GM18858 (cell line): Measurements from ENCODE around the gene ARHGEF4.
"Not testable (repeated sequence)": the region's sequence is repeated elsewhere in the genome, so short reads cannot be mapped to it uniquely, and the experiment has no call there.

Experiments used
- ATAC-seq: cut with Tn5 transposase; IDR thresholded peaks from one replicate; pipeline ENCODE4 v1.9.1; 2021; ENCODE audit not compliant: unreplicated experiment

ARHGEF4 gene

DNA sequence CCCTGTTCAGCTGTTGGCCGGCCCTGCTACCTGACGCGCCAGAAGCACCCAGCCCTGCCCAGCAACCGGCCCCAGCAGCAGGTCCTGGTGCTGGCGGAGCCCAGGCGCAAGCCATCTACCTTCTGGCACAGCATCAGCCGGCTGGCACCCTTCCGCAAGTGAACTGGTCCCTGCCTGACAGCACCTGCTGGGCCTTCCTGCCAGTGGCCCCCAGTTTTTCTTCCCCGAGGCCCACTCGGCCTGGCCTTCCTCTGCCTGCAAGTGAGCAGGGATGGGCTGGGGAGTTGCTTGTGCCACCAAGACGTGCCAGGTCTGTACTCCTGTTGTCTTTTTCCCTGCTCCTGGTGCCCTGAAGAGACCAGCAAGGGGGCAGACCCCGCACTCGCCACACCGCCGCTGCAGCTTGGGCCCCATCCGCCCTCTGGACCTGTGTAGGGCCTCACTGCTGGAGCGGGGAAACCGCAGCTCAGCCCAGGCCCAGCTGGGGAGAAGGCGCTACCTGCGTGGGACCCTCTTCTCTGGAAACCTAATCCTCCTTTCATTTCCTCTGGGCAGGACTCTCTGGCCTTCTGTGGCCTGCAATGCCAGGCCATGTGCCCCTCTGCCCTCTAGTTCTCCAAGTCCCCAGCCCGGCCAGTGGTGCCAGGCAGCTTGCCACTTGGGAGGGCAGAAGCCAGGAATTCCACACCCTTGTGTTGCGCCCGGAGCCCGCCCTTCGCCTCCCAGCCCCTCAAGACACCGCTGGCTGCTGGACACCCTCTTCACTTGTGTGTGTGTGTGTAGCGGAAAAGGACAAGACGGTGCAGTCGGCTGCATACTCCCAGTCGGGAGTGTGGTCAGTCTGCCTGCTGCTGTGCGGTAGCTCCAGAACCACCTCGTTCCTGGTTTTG, 209.6 kb downstream of the ARHGEF4 start:
- no peak for ATAC-seq

DNA sequence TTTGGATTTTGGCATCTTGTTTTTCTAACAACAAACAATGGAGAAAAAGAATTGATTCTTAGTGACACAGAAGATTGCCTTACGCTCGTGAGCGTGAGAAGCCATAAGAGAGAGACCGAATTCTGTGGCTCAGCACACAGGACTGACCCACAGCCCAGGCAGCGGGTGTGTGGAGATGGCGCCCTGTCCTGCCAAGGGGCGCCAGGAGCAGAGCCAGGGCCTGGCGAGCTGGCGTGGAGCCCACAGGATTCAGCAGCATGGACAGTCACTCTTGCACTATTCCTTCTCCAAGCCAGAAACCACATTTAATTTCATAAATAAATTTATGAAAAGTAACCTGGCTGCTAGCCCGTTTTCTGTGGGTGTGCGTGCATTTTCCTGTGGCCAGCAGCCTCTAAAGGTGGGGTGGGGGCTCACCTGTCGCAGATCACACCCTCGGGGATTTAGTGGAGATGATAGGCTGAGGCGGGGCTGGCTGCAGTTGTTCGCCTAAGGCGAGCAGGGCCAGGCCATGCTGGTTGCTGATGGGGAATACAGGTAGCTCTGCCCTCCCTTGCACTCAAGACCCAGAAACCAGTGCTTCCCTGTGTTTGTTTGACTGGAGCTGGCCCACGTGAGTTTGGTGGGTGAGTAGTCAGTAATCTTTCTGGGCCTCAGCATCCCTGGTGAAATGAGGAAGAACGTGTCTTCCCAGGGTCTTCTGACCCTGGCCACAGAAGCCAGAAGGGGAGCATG, 210.4 kb downstream of the ARHGEF4 start:
- ATAC-seq = no peak

DNA sequence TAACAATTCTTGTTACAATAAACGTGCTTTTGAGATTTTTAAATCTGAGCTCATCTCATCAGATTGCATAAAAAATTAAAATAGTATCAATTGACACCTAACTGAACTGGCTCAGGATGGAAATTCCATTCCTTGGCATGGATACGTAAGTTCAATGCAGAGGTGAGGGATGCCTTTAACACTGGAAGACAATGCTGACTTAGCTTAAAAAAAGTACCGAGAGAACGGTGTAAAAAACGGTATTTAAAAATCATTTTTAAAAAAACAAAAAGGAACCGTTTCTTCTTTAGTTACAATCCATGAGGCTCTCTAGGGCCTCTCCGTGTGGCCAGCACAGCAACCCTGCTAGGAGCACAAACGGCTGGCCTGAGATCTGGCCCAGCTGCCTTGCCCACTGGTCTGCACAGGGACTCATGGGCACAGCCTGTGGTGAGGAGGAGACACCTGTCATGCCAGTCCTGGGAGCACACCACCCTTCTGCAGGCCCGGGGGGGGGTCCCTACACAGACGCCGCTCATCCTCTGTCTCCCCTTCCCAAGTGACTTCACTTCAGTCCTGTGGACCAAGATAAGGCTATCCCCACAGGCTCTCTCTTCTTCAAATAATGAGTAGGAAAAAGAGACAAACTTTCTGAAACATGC, 211.3 kb downstream of the ARHGEF4 start:
- ATAC-seq = no peak

DNA sequence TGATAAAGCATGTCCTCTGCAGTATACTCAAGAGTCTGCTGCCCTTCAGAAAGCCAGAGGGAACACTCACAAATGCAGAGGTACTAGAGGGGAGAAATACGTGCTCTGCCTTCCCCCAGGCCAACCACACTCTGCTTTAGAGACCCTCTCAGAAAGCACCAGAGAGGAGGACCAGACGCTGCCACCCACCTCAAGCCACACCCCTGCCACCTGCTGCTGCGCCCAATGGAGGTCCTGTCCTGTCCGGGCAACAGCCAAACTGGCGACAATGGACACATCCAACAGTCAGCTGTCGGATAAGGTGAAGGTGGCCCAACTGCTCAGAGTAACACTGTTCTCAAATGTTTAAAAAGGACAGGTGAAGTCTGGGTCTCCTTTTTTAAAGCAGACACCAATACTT, 211.9 kb downstream of the ARHGEF4 start:
- no peak for ATAC-seq

DNA sequence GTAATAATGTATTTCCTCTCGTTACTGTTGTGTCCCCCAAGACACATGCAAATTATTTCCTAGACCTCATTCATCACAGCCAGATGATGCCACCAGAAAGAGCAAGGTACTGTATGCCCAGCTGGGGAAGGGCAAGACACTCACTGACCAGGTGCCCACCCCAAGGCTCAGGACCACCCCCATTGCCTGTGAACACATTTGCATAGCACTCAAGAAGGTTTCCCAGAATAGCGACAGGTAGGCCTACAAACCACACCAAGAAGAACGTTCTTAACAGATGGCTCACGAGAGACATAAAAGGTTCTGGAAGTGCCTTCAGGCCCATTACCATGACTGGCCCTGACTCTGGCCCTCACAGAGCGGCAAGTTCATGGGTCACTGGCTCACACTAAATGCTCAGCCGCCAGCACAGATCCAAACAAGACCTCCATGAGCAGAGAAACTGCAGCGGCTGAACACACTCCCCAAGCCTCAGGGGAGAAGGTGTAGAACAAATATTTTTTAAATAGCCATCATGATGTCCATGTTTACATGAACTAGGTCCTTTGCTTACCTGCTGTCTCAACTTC, 212.5 kb downstream of the ARHGEF4 start:
- no peak for ATAC-seq

DNA sequence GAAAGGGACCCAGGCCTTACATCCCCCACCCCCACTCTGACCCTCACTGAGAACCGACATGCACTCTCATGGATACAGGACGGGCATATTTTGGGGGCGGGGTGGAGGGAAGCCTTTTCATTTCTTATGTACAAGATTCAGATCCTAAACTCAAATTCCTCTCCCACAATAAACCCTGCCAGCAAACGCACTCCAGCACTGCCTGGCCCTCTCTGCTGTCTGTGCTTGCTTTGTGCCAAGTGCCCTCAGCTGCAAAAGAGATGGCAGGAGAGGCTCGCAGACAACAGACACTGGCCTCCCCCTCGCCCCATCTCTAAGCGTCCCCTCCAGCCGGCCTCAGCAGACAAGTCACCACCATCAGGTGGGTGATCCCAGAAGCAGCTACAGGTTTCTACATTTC, 214.2 kb downstream of the ARHGEF4 start:
- ATAC-seq = no peak

DNA sequence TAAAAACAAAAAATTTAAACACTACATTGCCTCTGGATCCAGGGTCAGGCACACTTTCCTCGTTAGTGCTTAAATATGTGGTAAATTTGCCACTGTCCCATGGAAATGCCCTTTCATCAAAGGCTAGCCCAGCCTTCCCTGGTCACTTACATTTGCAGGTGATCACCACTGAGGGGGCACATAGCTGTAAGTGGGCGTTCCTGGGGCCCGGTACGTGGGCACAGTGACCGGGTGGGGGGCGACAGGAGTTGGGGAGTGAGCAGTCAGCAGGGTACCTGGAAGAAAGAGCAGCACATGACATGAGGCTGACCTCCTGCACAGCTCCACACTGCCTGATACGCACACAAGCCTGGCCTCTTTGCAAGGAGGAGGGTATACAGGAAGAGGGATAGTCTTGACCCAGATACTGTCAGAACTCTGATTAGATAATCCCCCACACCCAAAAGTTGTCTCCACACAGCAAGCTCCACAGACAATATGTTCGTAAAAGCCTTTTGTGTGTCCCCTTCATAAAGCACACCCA, 216.1 kb downstream of the ARHGEF4 start:
- ATAC-seq = no peak

DNA sequence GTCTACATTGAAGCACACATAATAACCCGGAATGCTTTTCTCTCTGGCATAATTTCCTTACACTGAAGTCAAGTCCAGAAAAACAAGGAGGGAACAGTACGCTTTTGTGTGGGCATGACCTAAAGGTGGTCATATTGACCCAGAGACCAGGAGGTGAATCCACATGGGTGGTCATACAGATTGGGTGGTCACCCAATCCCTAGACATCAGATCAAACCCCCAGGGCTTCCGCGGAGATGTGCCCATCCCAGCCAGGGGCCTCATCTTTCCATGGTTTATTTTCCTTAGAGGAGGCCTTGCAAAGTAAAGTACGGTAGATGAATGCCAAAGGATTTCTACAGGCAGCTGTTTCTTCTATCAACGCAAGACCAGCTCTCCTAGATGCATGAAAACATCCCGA, 217.8 kb downstream of the ARHGEF4 start:
- no peak for ATAC-seq

DNA sequence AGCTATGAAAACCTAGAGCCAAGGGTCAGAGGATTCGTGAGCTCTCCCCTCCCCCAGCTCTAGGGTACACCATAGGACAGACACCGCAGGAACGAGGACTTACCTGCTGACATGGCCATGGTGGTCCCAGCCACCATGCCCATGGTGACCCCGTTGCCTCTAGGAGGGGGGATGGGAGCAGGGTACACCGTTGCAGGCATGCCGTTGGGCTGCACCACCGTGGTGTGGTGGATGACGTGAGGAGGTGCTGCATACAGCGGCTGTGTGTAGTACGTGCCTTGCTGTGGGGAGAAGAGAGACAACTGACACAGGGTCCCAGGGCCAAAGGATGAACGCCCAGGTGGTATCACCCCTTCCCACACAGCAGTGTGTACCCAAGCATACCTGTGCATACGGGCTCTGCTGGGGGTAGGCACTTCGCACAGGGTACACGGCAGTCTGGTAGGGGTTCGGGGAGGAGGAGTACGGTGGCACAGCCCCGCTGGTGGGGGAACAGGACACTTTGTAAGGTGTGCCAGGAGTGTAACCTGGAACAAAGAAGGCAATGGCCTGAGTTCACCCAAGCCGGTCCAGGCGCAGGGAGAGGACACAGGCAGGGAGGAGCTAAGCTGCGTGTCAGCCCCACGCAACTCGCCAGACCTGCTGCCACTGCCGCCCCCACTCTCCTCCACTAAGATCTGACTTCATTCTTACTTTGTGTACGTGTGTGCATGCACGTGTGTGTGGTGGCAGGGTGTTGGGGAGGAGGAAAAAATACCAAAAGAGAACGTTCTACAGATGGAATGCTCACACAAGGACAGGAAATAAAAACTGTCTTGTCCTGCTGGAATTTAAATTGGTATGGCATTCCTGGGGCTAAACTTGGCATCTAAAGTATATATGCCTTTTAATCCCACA, 218.7 kb downstream of the ARHGEF4 start:
- ATAC-seq = no peak

DNA sequence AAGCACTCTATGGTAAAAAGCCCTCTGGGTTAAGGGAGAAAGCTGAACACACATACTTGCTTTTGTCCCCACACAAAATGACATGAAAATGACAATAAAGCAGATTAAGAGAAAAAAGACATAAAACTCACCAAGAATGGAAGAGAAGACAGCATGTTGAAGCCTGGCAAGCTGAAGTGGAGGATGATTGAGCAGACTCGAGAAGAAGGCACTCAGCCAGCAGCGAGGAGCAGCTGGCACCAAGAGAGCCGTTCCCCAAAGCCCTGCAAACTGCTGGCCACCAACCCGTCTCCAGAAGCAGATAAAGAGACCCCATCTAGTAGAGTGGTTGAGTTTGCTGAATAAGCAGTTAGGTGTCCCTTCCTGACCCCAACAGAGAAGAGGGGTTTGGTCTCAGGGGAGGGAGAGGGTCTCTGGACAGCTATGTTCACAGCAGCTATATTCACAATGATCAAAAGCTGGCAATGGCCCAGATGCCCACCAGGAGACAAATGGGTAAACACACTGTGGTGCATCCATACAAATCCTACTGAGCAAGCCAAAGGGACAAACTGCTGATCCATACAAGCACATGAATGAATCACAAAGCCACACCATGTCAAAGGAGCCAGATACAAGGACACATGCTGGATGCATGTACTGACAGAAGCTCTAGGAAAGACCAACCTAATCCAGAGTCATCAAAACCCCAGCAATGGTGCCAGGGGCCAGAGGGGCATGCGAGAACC, 219.7 kb downstream of the ARHGEF4 start:
- no peak for ATAC-seq

DNA sequence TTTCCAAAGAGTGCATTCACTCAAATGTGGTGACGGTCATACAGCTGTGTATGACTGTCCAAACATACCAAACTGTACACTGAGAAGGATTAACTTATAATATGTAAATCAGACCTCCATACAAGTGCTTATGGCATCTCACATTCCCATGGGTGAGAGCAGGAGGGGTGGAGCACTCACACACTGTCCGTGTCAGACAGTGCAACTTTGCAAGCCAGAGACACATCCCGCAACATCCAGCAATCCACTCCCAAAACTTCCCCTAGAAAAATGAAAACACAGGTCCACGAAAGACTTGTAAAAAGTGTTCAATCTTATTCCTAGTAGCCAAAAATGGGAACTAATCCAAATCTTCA, 220.2 kb downstream of the ARHGEF4 start:
- ATAC-seq = no peak

DNA sequence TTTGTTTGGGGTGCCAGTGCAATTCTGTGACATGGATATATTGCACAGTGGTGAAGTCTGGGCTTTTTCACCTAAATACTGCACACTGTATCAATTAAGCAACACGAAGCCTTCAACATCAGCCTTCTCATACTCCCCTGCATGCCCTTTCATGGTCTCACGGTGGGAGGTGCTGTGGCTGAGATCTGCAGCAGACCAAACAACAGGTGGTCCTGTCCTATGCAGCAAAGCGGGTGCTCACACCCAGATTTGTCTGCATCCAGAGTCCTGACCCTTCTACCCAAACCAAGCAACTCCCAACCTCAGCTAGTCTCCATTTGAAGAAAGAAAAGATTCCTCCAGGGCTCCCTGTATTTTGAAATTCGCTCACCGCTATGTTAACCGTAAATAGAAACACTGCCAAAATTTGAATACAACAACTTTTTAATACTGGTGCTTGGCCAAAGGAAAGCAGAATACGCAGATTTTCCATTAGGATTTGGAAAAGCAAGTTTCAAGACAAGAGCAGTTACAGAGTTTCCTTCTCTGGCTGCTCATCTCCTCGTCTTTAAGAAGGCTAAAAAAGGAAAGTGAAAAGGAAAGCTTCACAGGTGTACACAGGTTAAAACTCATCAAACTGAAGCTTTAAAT, 221.6 kb downstream of the ARHGEF4 start:
- ATAC-seq = no peak

DNA sequence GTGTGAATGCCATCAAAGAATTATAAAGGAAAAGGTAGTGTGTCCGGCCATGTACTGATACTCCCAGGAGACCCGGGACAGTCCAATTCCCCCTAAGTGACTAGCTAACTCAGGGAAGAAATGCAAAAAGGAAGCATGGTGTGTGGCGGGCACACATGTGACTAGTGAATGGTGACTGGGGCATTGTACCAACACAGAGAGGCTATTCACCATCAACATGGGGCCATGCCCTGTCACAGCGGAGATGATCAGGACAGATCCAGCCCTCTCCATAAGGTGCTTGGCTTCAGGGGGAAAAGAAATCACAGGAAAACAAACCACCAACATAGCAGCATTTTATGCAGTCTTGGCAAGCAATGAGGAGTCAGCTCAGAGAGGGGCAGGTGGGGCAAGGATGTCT, 222.2 kb downstream of the ARHGEF4 start:
- no peak for ATAC-seq

DNA sequence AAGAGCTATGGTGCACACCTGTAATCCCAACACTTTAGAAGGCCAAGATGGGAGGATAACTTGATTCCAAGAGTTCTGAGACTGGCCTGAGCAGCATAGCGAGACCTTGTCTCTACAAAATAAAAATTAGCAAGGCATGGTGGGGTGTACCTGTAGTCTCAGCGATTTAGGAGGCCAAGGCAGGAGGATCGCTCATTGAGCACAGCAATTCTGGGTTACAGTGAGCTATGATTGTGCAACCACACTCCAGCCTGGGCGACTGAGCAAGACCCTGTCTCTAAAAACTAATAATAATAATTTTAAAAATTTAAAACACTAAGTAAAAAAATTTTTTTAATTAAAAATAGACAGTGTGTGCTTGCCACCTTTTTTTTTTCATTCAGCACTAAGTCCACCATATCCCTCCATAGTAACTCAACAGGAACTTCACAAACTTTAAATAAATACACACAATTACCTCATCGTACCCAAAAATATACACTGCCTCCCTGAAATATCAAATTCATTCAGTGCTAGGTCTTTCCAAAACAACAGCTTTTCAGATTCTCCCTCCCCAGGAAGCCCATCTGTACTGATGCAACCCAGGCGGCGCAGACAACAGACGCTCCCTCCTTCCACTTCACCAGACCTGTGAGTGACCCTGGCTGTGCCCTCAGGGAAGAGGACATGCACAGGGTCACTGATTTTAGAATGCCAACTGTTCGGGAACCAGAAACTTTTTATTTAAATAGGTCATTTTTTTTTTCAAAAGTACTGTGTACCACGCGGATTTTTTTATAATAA, 227.0 kb downstream of the ARHGEF4 start:
- no peak for ATAC-seq

DNA sequence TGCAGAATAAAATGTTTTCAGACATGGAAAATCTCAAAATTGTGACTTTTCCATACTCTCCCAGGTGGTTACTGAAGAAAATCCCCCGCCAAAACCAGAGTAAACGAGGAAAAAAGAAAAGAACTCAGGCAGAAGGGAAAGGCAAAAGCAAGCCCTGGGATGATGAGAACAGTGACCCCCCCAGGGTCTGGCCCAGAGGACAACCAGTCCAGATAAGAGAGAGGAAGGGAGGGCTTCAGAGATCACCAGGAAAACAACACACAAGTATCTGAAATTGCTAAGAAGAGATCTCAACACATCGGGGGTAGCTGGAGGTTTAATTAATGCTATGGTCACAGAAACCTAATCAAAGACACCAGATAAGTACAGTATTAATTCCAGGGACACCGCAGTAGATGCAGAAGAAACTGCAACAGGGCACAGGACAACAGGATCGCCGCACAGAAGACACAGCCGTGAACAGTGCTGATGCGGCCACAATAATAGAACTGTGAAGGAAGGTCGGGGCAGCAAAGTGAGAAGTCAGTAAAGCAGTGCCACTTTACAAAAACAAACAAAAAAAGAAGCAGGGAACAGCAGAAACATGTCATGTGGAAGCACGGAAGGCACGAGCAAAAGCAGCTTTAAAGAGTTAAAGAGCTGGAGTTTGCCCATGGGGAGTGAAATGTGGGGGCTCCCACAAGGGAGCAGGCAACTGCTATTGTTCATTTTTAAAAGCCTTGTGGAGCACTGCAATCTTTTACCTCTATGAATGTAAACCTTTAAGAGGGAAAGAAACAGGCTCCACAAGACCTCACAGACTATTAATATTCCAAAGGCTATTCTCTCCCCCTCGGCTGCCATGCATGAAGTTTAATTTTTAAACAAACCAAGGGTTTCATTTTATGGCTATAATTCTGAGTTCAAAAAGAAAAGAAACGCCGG, 228.1 kb downstream of the ARHGEF4 start:
- ATAC-seq = no peak

DNA sequence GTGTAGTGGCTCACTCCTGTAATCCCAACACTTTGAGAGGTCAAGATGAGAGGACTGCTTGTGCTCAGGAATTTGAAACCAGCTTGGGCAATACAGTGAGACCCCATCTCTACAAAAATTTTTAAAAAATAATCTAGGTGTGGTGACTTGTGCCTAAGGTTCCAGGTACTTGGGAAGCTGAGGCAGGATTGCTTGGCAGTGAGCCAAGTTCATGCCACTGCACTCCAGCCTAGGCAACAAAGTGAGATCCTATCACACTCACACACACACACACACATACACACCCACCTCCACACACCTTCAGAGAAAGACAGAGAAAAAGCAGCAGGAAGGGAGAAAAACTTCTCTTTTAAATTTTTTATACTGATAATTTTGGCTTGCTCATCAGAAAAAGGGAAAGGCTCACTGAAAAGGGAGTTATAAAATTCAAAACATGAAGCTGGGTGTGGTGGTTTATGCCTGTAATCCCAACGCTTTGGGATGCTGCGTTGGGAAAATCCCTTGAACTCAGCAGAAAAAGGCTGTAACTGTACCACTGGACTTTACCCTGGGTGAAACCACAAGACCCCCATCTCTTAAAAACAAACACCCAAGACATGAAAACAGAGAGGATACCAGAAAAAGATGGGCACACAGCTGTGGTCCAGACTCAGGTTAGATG, 230.9 kb downstream of the ARHGEF4 start:
- ATAC-seq = no peak

DNA sequence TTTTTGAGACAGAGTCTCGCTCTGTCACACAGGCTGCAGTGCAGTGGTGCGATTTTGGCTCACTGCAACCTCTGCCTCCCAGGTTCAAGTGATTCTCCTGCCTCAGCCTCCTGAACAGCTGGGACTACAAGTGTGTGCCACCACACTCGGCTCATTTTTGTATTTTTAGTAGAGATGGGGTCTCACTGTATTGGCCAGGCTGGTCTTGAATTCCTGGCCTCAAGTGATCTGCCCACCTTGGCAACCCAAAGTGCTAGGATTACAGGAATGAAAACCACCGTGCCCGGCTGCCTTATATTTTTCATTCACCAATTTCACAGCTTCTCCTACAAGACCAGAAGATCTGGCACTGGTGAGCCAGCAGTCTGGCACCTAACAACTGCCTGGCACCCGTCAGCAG, 231.5 kb downstream of the ARHGEF4 start:
- ATAC-seq = not testable (repeated sequence)
